Choroid plexus epithelial cell (primary cell): ENCODE measurements around the gene MANBA.
"Not testable (repeated sequence)": the region's sequence is repeated elsewhere in the genome, so short reads cannot be mapped to it uniquely, and the experiment has no call there.

Experiments used
- DNase-seq: peaks from one replicate; pipeline ENCODE4 v3.0.0-alpha.2; 2010; ENCODE audit warnings: low read depth
- H3K4me3 ChIP-seq: 2 replicates; pipeline ENCODE4 v1.5.1; 2011; ENCODE audit warnings: low read depth, mild to moderate bottlenecking, control low read depth, low read length, moderate library complexity
- TF ChIP-seq, protein P1 (sequence below): conservative IDR thresholded peaks from 2 replicates; pipeline ENCODE4 v1.5.1; 2011; ENCODE audit warnings: low read depth, mild to moderate bottlenecking, control low read depth, inconsistent platforms, low read length, moderate library complexity

The MANBA gene

DNA sequence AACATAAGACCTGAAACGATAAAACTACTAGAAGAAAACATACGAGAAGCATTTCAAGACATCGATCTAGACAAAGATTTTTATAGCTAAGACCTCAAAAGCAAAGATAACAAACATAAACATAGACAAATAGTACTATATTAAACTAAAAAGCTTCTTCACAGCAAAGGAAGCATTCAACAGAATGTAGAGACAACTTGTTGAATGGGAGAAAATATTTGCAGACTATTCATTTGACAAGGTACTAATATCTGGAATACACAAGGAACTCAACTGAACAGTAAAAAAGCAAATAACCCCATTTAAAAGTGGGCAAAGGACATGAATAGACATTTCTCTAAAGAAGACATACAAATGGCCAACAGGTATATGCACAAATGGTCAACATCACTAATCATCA lies 49.8 kb downstream of the MANBA start:
- no peak for DNase-seq
- TF ChIP-seq, protein P1, sequence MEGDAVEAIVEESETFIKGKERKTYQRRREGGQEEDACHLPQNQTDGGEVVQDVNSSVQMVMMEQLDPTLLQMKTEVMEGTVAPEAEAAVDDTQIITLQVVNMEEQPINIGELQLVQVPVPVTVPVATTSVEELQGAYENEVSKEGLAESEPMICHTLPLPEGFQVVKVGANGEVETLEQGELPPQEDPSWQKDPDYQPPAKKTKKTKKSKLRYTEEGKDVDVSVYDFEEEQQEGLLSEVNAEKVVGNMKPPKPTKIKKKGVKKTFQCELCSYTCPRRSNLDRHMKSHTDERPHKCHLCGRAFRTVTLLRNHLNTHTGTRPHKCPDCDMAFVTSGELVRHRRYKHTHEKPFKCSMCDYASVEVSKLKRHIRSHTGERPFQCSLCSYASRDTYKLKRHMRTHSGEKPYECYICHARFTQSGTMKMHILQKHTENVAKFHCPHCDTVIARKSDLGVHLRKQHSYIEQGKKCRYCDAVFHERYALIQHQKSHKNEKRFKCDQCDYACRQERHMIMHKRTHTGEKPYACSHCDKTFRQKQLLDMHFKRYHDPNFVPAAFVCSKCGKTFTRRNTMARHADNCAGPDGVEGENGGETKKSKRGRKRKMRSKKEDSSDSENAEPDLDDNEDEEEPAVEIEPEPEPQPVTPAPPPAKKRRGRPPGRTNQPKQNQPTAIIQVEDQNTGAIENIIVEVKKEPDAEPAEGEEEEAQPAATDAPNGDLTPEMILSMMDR: no peak

DNA sequence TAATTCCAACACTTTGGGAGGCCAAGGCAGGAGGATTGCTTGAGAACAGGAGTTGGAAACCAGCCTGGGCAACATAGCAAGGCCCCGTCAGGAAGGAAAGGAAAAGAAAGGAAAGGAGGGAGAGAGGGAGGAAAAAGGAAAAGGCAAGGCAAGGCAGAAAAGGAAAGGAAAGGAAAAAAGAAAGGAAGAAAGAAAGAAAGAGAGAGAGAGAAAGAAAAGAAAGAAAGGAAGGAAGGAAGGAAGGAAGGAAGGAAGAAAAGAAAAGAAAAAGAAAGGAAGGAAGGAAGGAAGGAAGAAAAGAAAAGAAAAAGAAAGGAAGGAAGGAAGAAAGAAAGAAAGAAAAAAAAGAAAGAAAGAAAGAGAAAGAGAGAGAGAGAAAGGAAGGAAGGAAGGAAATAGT lies 51.7 kb downstream of the MANBA start:
- not testable (repeated sequence) for DNase-seq, H3K4me3 ChIP-seq

More for the DNA sequence above, 49.8 kb downstream of the MANBA start:
- H3K4me3 ChIP-seq: no peak overlapping the region

DNA sequence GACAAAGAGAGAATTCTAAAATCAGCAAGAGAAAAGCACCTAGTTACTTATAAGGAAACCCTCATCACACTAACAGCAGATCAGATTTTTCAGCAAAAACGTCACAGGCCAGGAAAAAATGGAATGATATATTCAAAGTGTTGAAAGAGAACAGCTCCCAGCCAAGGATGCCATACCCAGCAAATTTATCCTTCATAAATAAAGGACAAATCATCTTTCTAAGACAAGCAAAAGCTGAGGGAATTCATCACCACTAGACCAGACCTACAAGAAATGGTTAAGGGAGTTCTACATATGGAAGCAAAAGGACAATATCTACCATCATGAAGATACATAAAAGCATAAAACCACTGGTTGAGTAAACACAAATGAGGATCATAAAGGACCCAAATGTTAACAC lies 53.6 kb downstream of the MANBA start:
- no peak overlapping the region for H3K4me3 ChIP-seq

DNA sequence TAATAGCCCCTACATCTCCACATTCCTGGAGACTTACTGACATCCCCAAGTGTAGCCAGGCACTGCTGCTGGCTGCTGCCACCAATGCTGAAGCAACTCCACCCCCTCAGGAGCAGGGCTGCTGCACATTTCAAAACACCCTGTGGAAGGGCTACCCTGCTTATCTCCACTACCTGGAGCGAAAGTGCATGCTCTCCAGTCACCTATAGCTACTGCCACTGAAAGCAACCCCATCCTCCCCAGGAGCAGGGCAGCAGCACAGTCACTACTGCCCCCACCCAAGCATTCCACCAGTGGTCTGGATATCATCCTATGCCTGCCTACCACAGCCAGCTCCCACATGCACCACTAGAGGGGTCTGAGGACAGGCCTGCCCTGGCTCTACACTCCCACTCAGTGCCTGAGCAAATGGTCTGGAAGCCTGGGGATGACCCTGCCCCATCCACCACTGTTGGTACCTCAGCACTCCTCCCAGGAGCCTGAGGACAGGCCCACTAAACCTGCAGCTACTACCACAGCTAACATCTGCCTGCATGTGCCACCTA lies 55.3 kb downstream of the MANBA start:
- TF ChIP-seq, protein P1: no peak
- H3K4me3 ChIP-seq: no peak overlapping the region
- no peak for DNase-seq

More for the DNA sequence above, 53.6 kb downstream of the MANBA start:
- no peak for DNase-seq
- TF ChIP-seq, protein P1: no peak

DNA sequence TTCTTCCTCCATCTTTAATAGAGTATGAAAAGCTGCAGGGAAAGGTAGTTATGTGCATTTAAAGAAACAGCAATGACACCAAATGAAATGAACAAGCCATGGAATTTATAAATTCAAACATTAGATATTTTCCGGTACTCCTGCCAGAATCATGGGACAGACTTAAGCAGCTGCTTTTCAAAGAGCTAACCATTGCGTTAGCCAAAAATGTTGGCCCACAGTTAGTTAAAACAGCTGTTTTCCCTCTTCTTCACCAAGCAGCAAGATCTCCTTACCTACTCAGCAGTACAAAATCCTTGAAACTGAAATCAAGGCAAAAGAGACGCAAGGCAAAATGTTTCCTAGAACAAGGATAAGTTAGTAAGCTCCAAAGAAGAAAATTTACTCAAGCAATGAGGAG lies 64.0 kb downstream of the MANBA start:
- TF ChIP-seq, protein P1: no peak

DNA sequence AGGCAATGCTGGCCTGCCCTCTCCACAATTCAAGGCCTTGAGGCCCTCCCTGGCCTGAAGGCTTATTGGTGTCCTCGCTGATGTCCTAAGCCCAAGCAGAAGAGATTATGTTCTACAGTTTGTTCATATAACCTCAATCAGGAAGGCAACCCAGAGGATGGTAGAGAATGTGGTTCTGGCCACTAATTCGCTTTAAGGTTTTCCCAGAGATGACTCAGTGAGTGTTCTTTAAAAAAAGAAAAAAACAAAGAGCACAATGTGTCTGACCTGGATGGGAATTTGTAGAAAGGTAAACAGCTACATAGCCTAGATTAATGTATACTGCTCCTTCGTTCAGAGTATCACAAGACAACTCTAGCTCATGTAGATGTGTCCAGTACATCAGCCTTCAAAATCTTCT lies 66.0 kb downstream of the MANBA start:
- DNase-seq: no peak
- H3K4me3 ChIP-seq: no peak overlapping the region
- TF ChIP-seq, protein P1: no peak

More for the DNA sequence above, 64.0 kb downstream of the MANBA start:
- DNase-seq: no peak
- no peak overlapping the region for H3K4me3 ChIP-seq

DNA sequence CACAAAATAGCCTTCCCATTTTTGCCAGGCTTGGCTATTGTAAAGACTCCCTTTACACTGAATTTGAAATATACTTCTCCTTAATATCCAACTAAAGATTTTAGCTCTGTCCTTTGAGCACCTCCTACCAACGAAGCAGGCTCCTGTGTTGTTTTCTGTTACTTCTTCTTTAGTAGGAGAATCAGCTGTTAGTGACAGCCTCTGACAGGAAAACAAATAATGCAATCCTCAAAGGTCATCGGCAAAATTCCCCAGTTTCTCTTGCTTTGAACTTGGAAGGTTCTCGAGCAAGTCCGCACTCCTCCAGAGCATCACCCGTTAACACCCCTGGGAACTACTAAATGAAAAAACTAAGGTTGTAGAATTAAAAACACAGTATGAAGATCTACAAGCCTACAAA lies 66.9 kb downstream of the MANBA start:
- no peak overlapping the region for H3K4me3 ChIP-seq
- DNase-seq: no peak
- TF ChIP-seq, protein P1: no peak
